K562 (cell line): ENCODE results near the gene OPA3. TPM values are rescaled to one million over a fixed set of nuclear protein-coding genes. Genes with fewer than 3 reads are reported as not detected.

Experiments used
- CSDE1 ChIP-seq, 2 experiments: fragments of 450-650 bp; IDR thresholded peaks; 2 replicates each; pipeline ENCODE4 v1.6.1; 2016; ENCODE audit warnings: mild to moderate bottlenecking in 1 of 2
- CXXC5 ChIP-seq: fragments of 250-450 bp; sonication (Bioruptor Pico); IDR thresholded peaks from 2 replicates; pipeline ENCODE4 v1.8.0; 2022; ENCODE audit warnings: inconsistent platforms, mild to moderate bottlenecking, moderate library complexity
- GABPB1 ChIP-seq: sonication (generic); formaldehyde crosslinking; IDR thresholded peaks from 2 replicates; pipeline ENCODE4 v1.8.0; 2022; ENCODE audit warnings: mild to moderate bottlenecking, missing genetic modification reagents
- HDAC8 ChIP-seq: fragments of 450-650 bp; IDR thresholded peaks from 2 replicates; pipeline ENCODE4 v1.6.1; 2016; ENCODE audit warnings: mild to moderate bottlenecking, missing genetic modification characterization, moderate library complexity, missing compliant biosample characterization
- HMGN3 ChIP-seq: IDR thresholded peaks from 2 replicates; pipeline ENCODE4 v1.6.1; 2011; ENCODE audit warnings: borderline replicate concordance, low read depth, mild to moderate bottlenecking, mixed read lengths, low read length; ENCODE audit not compliant: insufficient read length; ENCODE audit errors: extremely low read depth
- MAZ ChIP-seq, 2 experiments: fragments of 450-650 bp in 1 of 2; sonication (generic) in 1 of 2; formaldehyde crosslinking; IDR thresholded peaks in 1 of 2; conservative IDR thresholded peaks in 1 of 2; 2 replicates each; pipeline versions ENCODE4 v1.4.0 to v1.5.0; 2020; ENCODE audit warnings: mild to moderate bottlenecking in 1 of 2, missing genetic modification reagents in 1 of 2
- MCM7 ChIP-seq, 2 experiments: fragments of 450-650 bp; IDR thresholded peaks; 2 replicates each; pipeline ENCODE4 v1.6.1; 2016 to 2018
- NR3C1 ChIP-seq: sonication (generic); formaldehyde crosslinking; IDR thresholded peaks from 2 replicates; pipeline ENCODE4 v1.8.1; 2022; ENCODE audit warnings: missing genetic modification reagents
- POLR2AphosphoS5 ChIP-seq: IDR thresholded peaks from 2 replicates; pipeline ENCODE4 v1.6.1; 2011; ENCODE audit warnings: mild to moderate bottlenecking, low read depth, low read length, moderate library complexity; ENCODE audit not compliant: control insufficient read depth, insufficient read depth
- PRMT5 ChIP-seq: sonication (generic); formaldehyde crosslinking; IDR thresholded peaks from 2 replicates; pipeline ENCODE4 v1.5.0; 2020; ENCODE audit warnings: missing genetic modification reagents
- PTBP1 ChIP-seq: fragments of 200-400 bp; formaldehyde crosslinking; IDR thresholded peaks from 2 replicates; pipeline ENCODE4 v1.6.1; 2017; ENCODE audit warnings: low read depth, low read length
- RAD51 ChIP-seq: fragments of 450-650 bp; IDR thresholded peaks from 2 replicates; pipeline ENCODE4 v1.7.1; 2016; ENCODE audit warnings: low read depth, mild to moderate bottlenecking, borderline replicate concordance
- RBM25 ChIP-seq: fragments of 200-400 bp; formaldehyde crosslinking; IDR thresholded peaks from 2 replicates; pipeline ENCODE4 v1.6.1; 2018; ENCODE audit warnings: low read length, low read depth, moderate library complexity; ENCODE audit not compliant: severe bottlenecking
- RBM39 ChIP-seq: fragments of 200-400 bp; formaldehyde crosslinking; optimal IDR thresholded peaks from 2 replicates; pipeline ENCODE3; 2018; ENCODE audit warnings: low read depth, low read length
- SMAD4 ChIP-seq: fragments of 250-450 bp; sonication (Bioruptor Pico); conservative IDR thresholded peaks from 2 replicates; pipeline ENCODE4 v1.8.0; 2021; ENCODE audit warnings: inconsistent platforms, mild to moderate bottlenecking, moderate library complexity
- SUPT5H ChIP-seq: fragments of 450-650 bp; IDR thresholded peaks from 2 replicates; pipeline ENCODE4 v1.6.1; 2016
- TAF1 ChIP-seq: IDR thresholded peaks from 2 replicates; pipeline ENCODE4 v1.6.1; 2011; ENCODE audit warnings: mild to moderate bottlenecking, low read length, moderate library complexity; ENCODE audit not compliant: insufficient read depth, control insufficient read depth, severe bottlenecking; ENCODE audit errors: extremely low read depth
- TRIM24 ChIP-seq, 2 experiments: fragments of 450-650 bp; IDR thresholded peaks; 2 replicates each; pipeline ENCODE4 v1.6.1; 2016
- U2AF2 ChIP-seq: fragments of 200-400 bp; formaldehyde crosslinking; optimal IDR thresholded peaks from 2 replicates; pipeline ENCODE3; 2017; ENCODE audit warnings: low read depth, mild to moderate bottlenecking, low read length
- YY1 ChIP-seq, 3 experiments: IDR thresholded peaks; 2 replicates each; pipeline ENCODE4 v1.6.1; 2011; ENCODE audit warnings: low read length in 2 of 3, mild to moderate bottlenecking in 2 of 3, moderate library complexity in 2 of 3, borderline replicate concordance in 1 of 3, control low read depth in 1 of 3, low read depth in 1 of 3; ENCODE audit not compliant: insufficient read depth in 3 of 3, insufficient replicate concordance in 2 of 3, control insufficient read depth in 1 of 3, insufficient read length in 1 of 3; ENCODE audit errors: extremely low read depth in 1 of 3
- ZFP36 ChIP-seq: fragments of 150-350 bp; IDR thresholded peaks from 2 replicates; pipeline ENCODE4 v1.6.1; 2018; ENCODE audit warnings: low read length, low read depth; ENCODE audit not compliant: partially characterized antibody
- ZNF133 ChIP-seq: fragments of 250-450 bp; sonication (Bioruptor Pico); IDR thresholded peaks from 2 replicates; pipeline ENCODE4 v1.4.0; 2020; ENCODE audit warnings: mild to moderate bottlenecking
- ZNF175 ChIP-seq: fragments of 200-800 bp; sonication (Bioruptor generic); IDR thresholded peaks from 2 replicates; pipeline ENCODE4 v1.6.1; 2016; ENCODE audit warnings: low read depth, mild to moderate bottlenecking, missing genetic modification characterization, missing compliant biosample characterization
- ZNF274 ChIP-seq: IDR thresholded peaks from 2 replicates; pipeline ENCODE4 v1.6.1; 2011; ENCODE audit warnings: low read depth, mild to moderate bottlenecking, low read length, moderate library complexity, borderline replicate concordance
- ZNF583 ChIP-seq: fragments of 250-450 bp; sonication (Bioruptor Pico); IDR thresholded peaks from 2 replicates; pipeline ENCODE4 v1.4.0; 2020
- ZNF75A ChIP-seq: fragments of 450-650 bp; formaldehyde crosslinking; IDR thresholded peaks from 2 replicates; pipeline ENCODE4 v1.4.0; 2020; ENCODE audit warnings: mild to moderate bottlenecking
- polyA plus RNA-seq, 8 experiments: library from polyadenylated mRNA; depleted of rRNA in 4 of 8; stranded (reverse) in 5 of 8; unstranded in 3 of 8; fragments of >200 nt; fragmentation: Nextera tagmentation in 2 of 8; fragmentation: Illumina TruSeq in 1 of 8; extraction: Ambion mirVana in 2 of 8; extraction: Trizol in 1 of 8; gene quantifications; 2 replicates each; pipeline versions ENCODE4 v1.2.1 to v1.2.3, GENCODE V29; 2011 to 2014; ENCODE audit warnings: inconsistent platforms in 1 of 8, missing spikeins in 1 of 8
- total RNA-seq, 7 experiments: library from RNA; depleted of rRNA in 6 of 7; stranded (reverse); fragments of >200 nt in 6 of 7; fragmentation: Illumina TruSeq in 2 of 7; extraction: Trizol in 2 of 7; gene quantifications; 2 replicates each; pipeline versions ENCODE4 v1.2.1 to v1.2.3, GENCODE V29; 2011 to 2021; ENCODE audit warnings: low replicate concordance in 1 of 7
- TF ChIP-seq, protein P1 (sequence below): fragments of 450-650 bp; formaldehyde crosslinking; conservative IDR thresholded peaks from 2 replicates; pipeline ENCODE4 v1.4.0; 2022; ENCODE audit warnings: mild to moderate bottlenecking, missing genetic modification characterization
- TF ChIP-seq, protein P2 (sequence below): fragments of 200-800 bp; sonication (Bioruptor generic); IDR thresholded peaks from 2 replicates; pipeline ENCODE4 v1.6.1; 2017; ENCODE audit warnings: missing genetic modification characterization, missing compliant biosample characterization

OPA3 gene
- total and polyA plus RNA-seq, 9 of the 15 experiments (the other 6 are each of a cell fraction or from before 2014, with no cell fraction given) = 1.4 to 18.8 (median 9.0) TPM

DNA sequence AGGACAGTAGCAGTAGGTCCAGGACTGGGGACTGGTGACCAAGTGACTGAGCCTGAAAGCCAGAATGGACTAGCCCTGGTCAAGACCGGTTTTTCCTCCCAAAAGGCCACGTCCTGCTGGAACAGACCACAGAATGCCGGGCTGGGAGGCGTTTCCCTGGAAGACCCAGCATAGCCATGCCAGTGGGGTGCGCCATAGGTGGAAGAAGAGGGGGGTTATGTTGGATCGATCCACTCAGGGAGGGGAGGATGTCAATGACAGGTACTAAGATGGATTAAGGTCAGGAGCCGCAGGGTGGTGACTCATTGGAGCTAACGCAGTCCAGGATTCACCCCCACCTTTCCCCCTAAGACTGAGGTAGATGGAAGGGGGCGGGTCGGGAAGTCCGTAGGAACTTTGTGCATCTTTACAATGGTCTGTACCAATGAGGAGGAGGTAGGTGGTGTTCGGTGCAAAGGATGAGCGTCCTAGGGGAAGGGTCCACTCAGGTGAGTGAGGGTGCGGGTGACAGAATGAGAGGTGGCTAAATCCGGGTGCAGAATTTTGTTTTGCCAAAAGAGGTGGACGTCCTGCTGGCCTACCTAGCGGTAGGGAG, 56.4 kb downstream of the OPA3 start (continued):
- TF ChIP-seq PRMT5 (CRISPR knock-in tag) (no peak), NR3C1 (CRISPR knock-in tag) (no peak), PTBP1 (no peak), SUPT5H (peak; percentile 86), RBM39 (no peak), TAF1 (no peak), RBM25 (no peak), TRIM24 (IDR thresholded peaks at IDR 0.05) (peak in 1 of 2 experiments; percentile 38; a peak in 1 of 4 replicates), HMGN3 (no peak), U2AF2 (no peak), ZNF133 (CRISPR knock-in tag) (no peak), MCM7 (IDR thresholded peaks at IDR 0.05) (no peak), ZNF274 (no peak), MAZ (CRISPR knock-in tag; conservative IDR thresholded peaks at IDR 0.05 in 1 of 2, IDR thresholded peaks at IDR 0.05 in 1 of 2) (no peak), POLR2AphosphoS5 (peak; percentile 27; the same call in 1 of the 2 replicates), HDAC8 (tag) (no peak), CXXC5 (CRISPR knock-in tag) (no peak), SMAD4 (no peak), GABPB1 (CRISPR knock-in tag) (no peak), YY1 (IDR thresholded peaks at IDR 0.05; ENCODE audit: borderline replicate concordance in 1 of 3, control insufficient read depth in 1 of 3, extremely low read depth in 1 of 3, insufficient read depth in 3 of 3, insufficient read length in 1 of 3, insufficient replicate concordance in 2 of 3, low read depth in 1 of 3, low read length in 2 of 3) (peak in 1 of 3 experiments; percentile 4), ZFP36 (no peak), CSDE1 (IDR thresholded peaks at IDR 0.05) (no peak), ZNF583 (CRISPR knock-in tag) (no peak), ZNF75A (CRISPR knock-in tag) (no peak), RAD51 (no peak), ZNF175 (CRISPR knock-in tag) (no peak)
- TF ChIP-seq, protein P1, sequence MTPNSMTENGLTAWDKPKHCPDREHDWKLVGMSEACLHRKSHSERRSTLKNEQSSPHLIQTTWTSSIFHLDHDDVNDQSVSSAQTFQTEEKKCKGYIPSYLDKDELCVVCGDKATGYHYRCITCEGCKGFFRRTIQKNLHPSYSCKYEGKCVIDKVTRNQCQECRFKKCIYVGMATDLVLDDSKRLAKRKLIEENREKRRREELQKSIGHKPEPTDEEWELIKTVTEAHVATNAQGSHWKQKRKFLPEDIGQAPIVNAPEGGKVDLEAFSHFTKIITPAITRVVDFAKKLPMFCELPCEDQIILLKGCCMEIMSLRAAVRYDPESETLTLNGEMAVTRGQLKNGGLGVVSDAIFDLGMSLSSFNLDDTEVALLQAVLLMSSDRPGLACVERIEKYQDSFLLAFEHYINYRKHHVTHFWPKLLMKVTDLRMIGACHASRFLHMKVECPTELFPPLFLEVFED (CRISPR knock-in tag) = peak; percentile 93
- TF ChIP-seq, protein P2, sequence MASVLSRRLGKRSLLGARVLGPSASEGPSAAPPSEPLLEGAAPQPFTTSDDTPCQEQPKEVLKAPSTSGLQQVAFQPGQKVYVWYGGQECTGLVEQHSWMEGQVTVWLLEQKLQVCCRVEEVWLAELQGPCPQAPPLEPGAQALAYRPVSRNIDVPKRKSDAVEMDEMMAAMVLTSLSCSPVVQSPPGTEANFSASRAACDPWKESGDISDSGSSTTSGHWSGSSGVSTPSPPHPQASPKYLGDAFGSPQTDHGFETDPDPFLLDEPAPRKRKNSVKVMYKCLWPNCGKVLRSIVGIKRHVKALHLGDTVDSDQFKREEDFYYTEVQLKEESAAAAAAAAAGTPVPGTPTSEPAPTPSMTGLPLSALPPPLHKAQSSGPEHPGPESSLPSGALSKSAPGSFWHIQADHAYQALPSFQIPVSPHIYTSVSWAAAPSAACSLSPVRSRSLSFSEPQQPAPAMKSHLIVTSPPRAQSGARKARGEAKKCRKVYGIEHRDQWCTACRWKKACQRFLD (CRISPR knock-in tag) = no peak
